Ascending aorta (tissue), 2 donors: ENCODE data around the gene TEX9. TPM values are rescaled to one million over a fixed set of nuclear protein-coding genes. Genes with fewer than 3 reads are reported as not detected.

ENCODE experiments used
- DNase-seq, 2 donors: peaks; one replicate each; pipeline ENCODE4 v3.0.0-alpha.2; 2019; ENCODE audit warnings: low spot score in 2 of 2
- H3K27ac ChIP-seq, 2 donors: fragments of 200-600 bp; sonication (generic); one replicate each; pipeline ENCODE4 v1.5.1; 2016 to 2017; ENCODE audit warnings: mild to moderate bottlenecking in 1 of 2
- H3K27me3 ChIP-seq: fragments of 200-600 bp; sonication (generic); one replicate; pipeline ENCODE4 v1.5.1; 2017
- H3K36me3 ChIP-seq, 2 donors: fragments of 200-600 bp; sonication (generic); one replicate each; pipeline ENCODE4 v1.5.1; 2016
- H3K4me1 ChIP-seq, 2 donors: fragments of 200-600 bp; sonication (generic); one replicate each; pipeline ENCODE4 v1.5.1; 2016 to 2017; ENCODE audit warnings: mild to moderate bottlenecking in 1 of 2
- H3K4me3 ChIP-seq, 2 donors: fragments of 200-600 bp; sonication (generic); one replicate each; pipeline ENCODE4 v1.5.1; 2016 to 2017; ENCODE audit warnings: mild to moderate bottlenecking in 1 of 2
- H3K9me3 ChIP-seq, 2 donors: fragments of 200-600 bp; sonication (generic); one replicate each; pipeline ENCODE4 v1.5.1; 2016
- CTCF ChIP-seq, 3 experiments: fragments of 200-600 bp in 2 of 3; fragments of 450-650 bp in 1 of 3; sonication (generic) in 2 of 3; IDR thresholded peaks; one replicate each; pipeline ENCODE4 v1.5.1; 2016 to 2019; ENCODE audit warnings: antibody characterized with exemption in 3 of 3, mild to moderate bottlenecking in 1 of 3, moderate library complexity in 1 of 3
- intact Hi-C: fragments of 100-400 bp; cut with DNase I; formaldehyde crosslinking; loops from one replicate; pipeline ENCODE4 v1.15.1; 2023
- total RNA-seq: library from RNA; depleted of rRNA; stranded (reverse); fragments of >200 nt; gene quantifications from one replicate; pipeline ENCODE4 v1.1.0, GENCODE V29; 2016

TEX9 gene
- total RNA-seq, 1 donor from 2014 or later = 12.5 TPM

GRCh38 chr15:56432304-56432703, 67.1 kb downstream of the TEX9 start:
- no peak overlapping the region for H3K4me3 ChIP-seq
- TF ChIP-seq CTCF (IDR thresholded peaks at IDR 0.05) = no peak
- H3K27ac ChIP-seq = no peak overlapping the region
- intact Hi-C loops = no loop called here
- H3K36me3 ChIP-seq = no peaks in the 10 kb centered on the region
- no peaks in the 10 kb centered on the region for H3K27me3 ChIP-seq
- H3K9me3 ChIP-seq = no peaks in the 10 kb centered on the region
- no peak for DNase-seq
- no peaks in the 10 kb centered on the region for H3K4me1 ChIP-seq

GRCh38 chr15:56440214-56440770, 75.1 kb downstream of the TEX9 start:
- Histone ChIP-seq H3K27ac (no peak overlapping the region), H3K27me3 (no peaks in the 10 kb centered on the region), H3K9me3 (no peaks in the 10 kb centered on the region), H3K36me3 (no peaks in the 10 kb centered on the region), H3K4me3 (no peak overlapping the region), H3K4me1 (no peaks in the 10 kb centered on the region)
- intact Hi-C loops = no loop called here
- TF ChIP-seq CTCF (IDR thresholded peaks at IDR 0.05) = no peak
- no peak for DNase-seq

- no peaks in the 10 kb centered on the region for H3K27me3 ChIP-seq
- no peak for TF ChIP-seq CTCF (IDR thresholded peaks at IDR 0.05)
- no peak for DNase-seq
- no peaks in the 10 kb centered on the region for H3K4me1 ChIP-seq
- intact Hi-C loops = no loop called here
- H3K4me3 ChIP-seq = no peak overlapping the region
- H3K9me3 ChIP-seq = no peaks in the 10 kb centered on the region
- no peaks in the 10 kb centered on the region for H3K36me3 ChIP-seq
- no peak overlapping the region for H3K27ac ChIP-seq
Measured at GRCh38 chr15:56442354-56442753, 77.1 kb downstream of the TEX9 start.

GRCh38 chr15:56445746-56446145, 80.5 kb downstream of the TEX9 start:
- no peak overlapping the region for H3K27ac ChIP-seq
- no peaks in the 10 kb centered on the region for H3K4me1 ChIP-seq
- H3K4me3 ChIP-seq = no peak overlapping the region
- no peak for DNase-seq
- intact Hi-C loops = no loop called here
- H3K27me3 ChIP-seq = no peaks in the 10 kb centered on the region
- no peak for TF ChIP-seq CTCF (IDR thresholded peaks at IDR 0.05)
- H3K36me3 ChIP-seq = no peaks in the 10 kb centered on the region
- no peaks in the 10 kb centered on the region for H3K9me3 ChIP-seq

- no peak for DNase-seq
- Histone ChIP-seq H3K36me3 (no peaks in the 10 kb centered on the region), H3K27ac (no peak overlapping the region), H3K4me1 (no peaks in the 10 kb centered on the region), H3K9me3 (no peaks in the 10 kb centered on the region), H3K27me3 (no peaks in the 10 kb centered on the region), H3K4me3 (no peak overlapping the region)
- intact Hi-C loops = no loop called here
- TF ChIP-seq CTCF (IDR thresholded peaks at IDR 0.05) = no peak
Measured at GRCh38 chr15:56454836-56455235, 89.6 kb downstream of the TEX9 start.

- no peaks in the 10 kb centered on the region for H3K9me3 ChIP-seq
- no peaks in the 10 kb centered on the region for H3K4me1 ChIP-seq
- intact Hi-C loops = no loop called here
- no peak overlapping the region for H3K4me3 ChIP-seq
- no peak overlapping the region for H3K27ac ChIP-seq
- H3K27me3 ChIP-seq = no peaks in the 10 kb centered on the region
- no peak for DNase-seq
- no peaks in the 10 kb centered on the region for H3K36me3 ChIP-seq
- no peak for TF ChIP-seq CTCF (IDR thresholded peaks at IDR 0.05)
Measured at GRCh38 chr15:56456229-56456628, 91.0 kb downstream of the TEX9 start.
